Subcutaneous adipose tissue (tissue), 4 donors: ENCODE data around the gene KDM2B. TPM values are rescaled to one million over a fixed set of nuclear protein-coding genes. Genes with fewer than 3 reads are reported as not detected.

Source experiments
- total RNA-seq, 4 donors: library from RNA; depleted of rRNA; stranded (reverse); fragments of >200 nt; gene quantifications; one replicate each; pipeline ENCODE4 v1.1.0, GENCODE V29; 2016
- TF ChIP-seq, protein P1 (sequence below): fragments of 450-650 bp; IDR thresholded peaks from one replicate; pipeline ENCODE4 v1.5.1; 2016; ENCODE audit warnings: low read depth, mild to moderate bottlenecking, control low read depth, antibody characterized with exemption, moderate library complexity

Gene KDM2B
- total RNA-seq, 4 donors from 2014 or later = 13.9 to 22.6 (median 16.2) TPM

DNA sequence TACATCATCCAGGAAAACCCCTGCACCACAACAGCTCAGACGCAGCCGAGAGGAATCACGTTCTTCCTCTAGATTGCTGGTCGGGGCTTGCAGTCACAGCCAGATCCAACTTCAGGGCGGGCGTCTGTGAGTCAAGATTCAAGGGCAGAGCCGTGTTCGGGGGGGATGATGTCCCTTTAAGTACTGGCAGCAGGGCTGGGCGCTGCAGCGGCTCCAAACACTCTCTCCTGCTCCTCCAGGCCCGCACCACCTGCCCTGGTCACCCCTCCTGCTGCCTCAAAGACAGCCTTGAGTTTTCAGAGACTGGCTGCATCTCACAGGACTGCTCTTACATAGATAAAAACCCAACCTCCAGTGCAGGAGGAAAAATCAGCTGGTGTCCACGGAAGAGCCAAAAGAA, 68.3 kb downstream of the KDM2B start:
- TF ChIP-seq, protein P1, sequence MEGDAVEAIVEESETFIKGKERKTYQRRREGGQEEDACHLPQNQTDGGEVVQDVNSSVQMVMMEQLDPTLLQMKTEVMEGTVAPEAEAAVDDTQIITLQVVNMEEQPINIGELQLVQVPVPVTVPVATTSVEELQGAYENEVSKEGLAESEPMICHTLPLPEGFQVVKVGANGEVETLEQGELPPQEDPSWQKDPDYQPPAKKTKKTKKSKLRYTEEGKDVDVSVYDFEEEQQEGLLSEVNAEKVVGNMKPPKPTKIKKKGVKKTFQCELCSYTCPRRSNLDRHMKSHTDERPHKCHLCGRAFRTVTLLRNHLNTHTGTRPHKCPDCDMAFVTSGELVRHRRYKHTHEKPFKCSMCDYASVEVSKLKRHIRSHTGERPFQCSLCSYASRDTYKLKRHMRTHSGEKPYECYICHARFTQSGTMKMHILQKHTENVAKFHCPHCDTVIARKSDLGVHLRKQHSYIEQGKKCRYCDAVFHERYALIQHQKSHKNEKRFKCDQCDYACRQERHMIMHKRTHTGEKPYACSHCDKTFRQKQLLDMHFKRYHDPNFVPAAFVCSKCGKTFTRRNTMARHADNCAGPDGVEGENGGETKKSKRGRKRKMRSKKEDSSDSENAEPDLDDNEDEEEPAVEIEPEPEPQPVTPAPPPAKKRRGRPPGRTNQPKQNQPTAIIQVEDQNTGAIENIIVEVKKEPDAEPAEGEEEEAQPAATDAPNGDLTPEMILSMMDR = no peak

DNA sequence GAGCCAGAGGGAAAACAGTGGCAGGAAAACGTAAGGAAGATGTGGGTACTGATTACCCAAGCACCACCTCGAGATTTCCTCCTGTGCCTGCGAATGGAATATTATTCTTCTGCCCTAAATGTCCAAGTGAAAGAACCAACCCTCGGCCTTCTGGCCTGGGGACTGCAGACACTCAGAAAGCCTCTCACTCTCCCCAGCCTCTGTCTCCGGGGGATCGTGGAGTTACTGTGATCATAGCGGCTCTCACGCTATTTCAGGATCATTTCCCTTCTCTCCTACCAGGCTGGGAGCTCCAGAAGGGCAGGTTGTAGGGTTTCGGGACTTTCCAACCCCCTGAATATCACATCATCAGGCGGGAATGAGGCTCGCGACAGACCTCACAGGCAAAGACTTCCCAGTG, 68.9 kb downstream of the KDM2B start:
- TF ChIP-seq, protein P1 = no peak

DNA sequence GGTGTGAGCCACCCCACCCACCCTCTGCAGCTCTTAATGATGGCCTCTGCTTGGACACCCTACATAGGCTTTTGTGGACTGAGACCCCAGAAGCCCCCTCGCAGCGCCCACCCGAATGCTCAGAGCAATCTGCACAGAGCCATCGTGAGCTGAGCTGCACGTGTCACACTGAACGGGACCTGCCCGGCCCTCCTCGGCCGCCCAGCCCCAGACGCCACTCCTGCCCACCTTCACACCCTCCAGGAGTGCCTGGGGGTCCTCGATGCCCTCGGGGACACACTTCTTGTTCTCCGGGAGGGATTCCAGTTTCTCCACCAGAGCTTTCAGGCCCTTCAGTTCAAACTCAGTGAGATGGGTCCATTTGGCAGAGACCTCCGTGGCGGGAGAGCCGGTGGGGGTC, 71.5 kb downstream of the KDM2B start:
- TF ChIP-seq, protein P1 = no peak

DNA sequence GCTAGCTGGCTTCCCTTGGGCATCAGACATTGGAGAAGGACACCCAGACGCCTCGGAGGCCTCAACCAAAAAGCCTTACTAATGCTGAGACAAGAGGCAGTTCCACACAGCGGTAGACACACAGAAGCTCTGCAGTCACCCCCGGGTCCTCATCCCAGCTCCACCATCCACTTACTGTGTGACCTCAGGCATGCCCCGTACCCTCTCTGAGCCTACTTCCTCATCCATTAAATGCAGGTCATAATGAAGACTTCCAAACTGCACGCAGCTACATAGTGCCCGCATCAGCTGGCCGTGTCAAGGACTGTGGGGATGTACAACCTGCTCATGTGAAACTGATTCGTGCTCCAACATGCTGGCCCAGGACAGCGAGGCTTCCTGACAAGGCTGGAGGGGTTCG, 72.3 kb downstream of the KDM2B start:
- TF ChIP-seq, protein P1 = no peak

DNA sequence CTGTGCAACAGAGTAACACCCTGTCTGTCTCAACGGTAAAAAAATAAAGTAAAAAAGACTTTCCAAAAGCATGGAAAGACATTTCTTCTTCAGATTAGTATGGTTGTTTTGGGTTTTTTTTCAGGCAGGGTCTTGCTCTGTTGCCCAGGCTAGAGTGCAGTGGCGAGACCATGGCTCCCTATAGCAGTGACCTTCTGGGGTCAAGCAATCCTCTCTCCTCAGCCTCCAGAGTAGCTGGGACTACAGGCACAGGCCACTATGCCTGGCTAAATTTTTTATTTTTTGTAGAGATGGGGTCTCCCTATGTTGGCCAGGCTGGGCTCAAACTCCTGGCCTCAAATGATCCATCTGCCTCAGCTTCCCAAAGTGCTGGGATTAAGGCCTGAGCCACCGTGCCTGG, 72.8 kb downstream of the KDM2B start:
- TF ChIP-seq, protein P1 = no peak

DNA sequence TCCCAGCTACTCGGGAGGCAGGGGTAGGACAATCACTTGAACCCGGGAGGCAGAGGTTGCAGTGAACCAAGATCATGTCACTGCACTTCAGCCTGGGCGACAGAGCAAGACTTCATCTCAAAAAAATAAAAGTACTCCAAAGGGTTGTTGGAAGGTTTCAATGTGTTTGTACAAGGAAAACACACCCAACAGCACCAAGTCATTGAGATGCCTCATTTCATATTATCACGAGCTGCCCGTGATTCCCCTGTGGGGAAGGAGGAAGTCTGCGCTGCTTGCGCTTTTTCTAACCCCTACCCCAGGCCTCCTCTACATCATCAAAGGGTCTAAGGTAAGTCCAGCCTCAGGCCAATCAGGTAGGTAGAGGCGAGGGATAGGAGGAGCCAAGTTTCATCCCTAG, 73.6 kb downstream of the KDM2B start:
- TF ChIP-seq, protein P1 = no peak

DNA sequence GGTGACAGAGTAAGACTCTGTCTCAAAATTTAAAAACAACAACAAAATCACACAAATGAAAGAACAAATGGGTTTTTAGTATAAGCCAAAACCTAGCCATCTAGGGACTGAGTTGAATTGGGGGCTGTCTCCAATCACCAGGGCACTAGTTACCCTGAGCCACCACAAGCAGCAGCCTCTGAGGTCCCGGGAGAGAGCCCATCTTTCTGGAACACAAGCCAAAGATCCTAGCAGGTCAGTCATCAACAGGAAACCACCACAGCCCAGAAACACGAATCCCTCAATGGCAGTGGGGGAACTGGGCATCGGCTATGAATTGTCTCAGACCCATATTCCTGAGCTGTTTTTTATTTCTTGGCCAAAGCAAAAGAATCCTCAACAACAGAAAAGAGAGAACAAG, 75.3 kb downstream of the KDM2B start:
- TF ChIP-seq, protein P1 = no peak
